ENCODE measurements around the gene ZKSCAN5. TPM values are rescaled to one million over a fixed set of nuclear protein-coding genes. Genes with fewer than 3 reads are reported as not detected.

The ZKSCAN5 gene
- total and polyA plus RNA-seq, 2 donors (not counting 3 experiments of a cell fraction or from before 2014, with no cell fraction given) = 4.3 to 9.7 TPM

GRCh38 chr7:99476107-99476506 is 28.4 kb upstream of the ZKSCAN5 start:
- no peaks in the 10 kb centered on the region for H3K36me3 ChIP-seq (ENCODE audit: control insufficient read depth in 2 of 2, extremely low read depth in 1 of 2, insufficient read depth in 2 of 2, low read length in 2 of 2)
- H3K9me3 ChIP-seq (replicated peaks; ENCODE audit: control insufficient read depth, insufficient read depth, low read length) = no peaks in the 10 kb centered on the region
- no peak overlapping the region for H3K9ac ChIP-seq (replicated peaks; ENCODE audit: extremely low read depth, insufficient read depth, low read length)
- no peaks in the 10 kb centered on the region for H4K20me1 ChIP-seq (replicated peaks; ENCODE audit: control insufficient read depth, extremely low read depth, insufficient read depth, low read length)
- peaks cover 51% of the 10 kb centered on the region for H3K79me2 ChIP-seq (ENCODE audit: control insufficient read depth, insufficient read depth, low read length)
- ChIA-PET CTCF (no interaction called here), POLR2A (no interaction called here)
- TF ChIP-seq, protein P1, sequence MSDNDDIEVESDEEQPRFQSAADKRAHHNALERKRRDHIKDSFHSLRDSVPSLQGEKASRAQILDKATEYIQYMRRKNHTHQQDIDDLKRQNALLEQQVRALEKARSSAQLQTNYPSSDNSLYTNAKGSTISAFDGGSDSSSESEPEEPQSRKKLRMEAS (IDR thresholded peaks at IDR 0.05; ENCODE audit: insufficient read depth, insufficient read length) = no peak
- TF ChIP-seq FOS (IDR thresholded peaks at IDR 0.05; ENCODE audit: borderline replicate concordance, insufficient read depth, low read length) (no peak), POLR2AphosphoS5 (IDR thresholded peaks at IDR 0.05; ENCODE audit: insufficient read depth, low read depth, low read length) (no peak), GATA2 (IDR thresholded peaks at IDR 0.05; ENCODE audit: insufficient read depth, insufficient read length, low read depth, low read length) (no peak), CTCF (IDR thresholded peaks at IDR 0.05; ENCODE audit: extremely low read depth in 1 of 2, insufficient read depth in 1 of 2, low read depth in 1 of 2, low read length in 2 of 2) (no peak), MYC (IDR thresholded peaks at IDR 0.05; ENCODE audit: low read depth, low read length) (no peak), JUN (IDR thresholded peaks at IDR 0.05; ENCODE audit: borderline replicate concordance, insufficient read depth, insufficient read length, low read depth) (no peak), POLR2A (IDR thresholded peaks at IDR 0.05; ENCODE audit: low read depth, low read length) (no peak), EZH2 (IDR thresholded peaks at IDR 0.05; ENCODE audit: borderline replicate concordance, low read depth, low read length, severe bottlenecking) (no peak)
- intact Hi-C loops (cut with micrococcal nuclease) (no loop called here), dilution Hi-C loops (cut with MboI; ENCODE audit: extremely low pct_ligation_motif_present, low sequenced_read_pairs) (no loop called here)
- FAIRE-seq (no peak), DNase-seq (ENCODE audit: low read depth, low spot score) (no peak)
- H3K9me1 ChIP-seq (replicated peaks; ENCODE audit: control insufficient read depth, extremely low read depth, insufficient read depth, low read length) = no peaks in the 10 kb centered on the region
- H3K4me1 ChIP-seq (ENCODE audit: control insufficient read depth, extremely low read depth, insufficient read depth, low read length) = peaks cover 5% of the 10 kb centered on the region
- H3K27ac ChIP-seq (ENCODE audit: insufficient read depth, low read depth, low read length) = no peak overlapping the region
- H3K4me3 ChIP-seq (replicated peaks in 1 of 3; ENCODE audit: insufficient read depth in 1 of 3, low read depth in 1 of 3, low read length in 3 of 3) = no peak overlapping the region
- H2AFZ ChIP-seq (ENCODE audit: low read depth, low read length) = no peak overlapping the region
- no peaks in the 10 kb centered on the region for H3K27me3 ChIP-seq (ENCODE audit: control insufficient read depth in 2 of 2, insufficient read depth in 2 of 2, low read length in 2 of 2)
- no peak overlapping the region for H3K4me2 ChIP-seq (ENCODE audit: insufficient read depth, low read length)
- no TSS peak for BruUV-seq (replicated peaks)

All from endothelial cell of umbilical vein (primary cell).